ENCODE data around the gene OGA. TPM values are rescaled to one million over a fixed set of nuclear protein-coding genes. Genes with fewer than 3 reads are reported as not detected.
A peak's percentile ranks its signal among the peaks of the same experiment; 100 is the strongest.

The OGA gene
- total and polyA plus RNA-seq, 9 of the 15 experiments (the other 6 are each of a cell fraction or from before 2014, with no cell fraction given) = 13.5 to 73.5 (median 59.5) TPM

- no TSS peak for BruUV-seq (replicated peaks)
- ATAC-seq (no peak), DNase-seq (ENCODE audit: extremely low read depth in 1 of 4, low spot score in 3 of 4) (no peak), FAIRE-seq (no peak)
- Histone ChIP-seq H2AFZ (ENCODE audit: low read depth, low read length) (no peak overlapping the region), H4K20me1 (replicated peaks; ENCODE audit: control insufficient read depth, insufficient read depth, low read length) (peaks cover 8% of the 10 kb centered on the region; the same call in 1 of the 2 replicates), H3K27ac (ENCODE audit: extremely low read depth, low read depth, low read length) (no peak overlapping the region; the same call in 2 of the 3 replicates), H3K27me3 (ENCODE audit: control insufficient read depth in 2 of 2, insufficient read depth in 2 of 2, low read length in 2 of 2) (no peaks in the 10 kb centered on the region), H3K4me1 (replicated peaks in 1 of 2; ENCODE audit: control insufficient read depth in 2 of 2, insufficient read depth in 2 of 2, low read length in 2 of 2) (peaks cover 10 to 31% of the 10 kb centered on the region in 2 experiments; a peak in 4 of 5 replicates), H3K4me2 (ENCODE audit: insufficient read depth, low read length) (peak overlapping the region; percentile 81), H3K36me3 (ENCODE audit: control insufficient read depth, insufficient read depth, low read length) (peaks cover 65% of the 10 kb centered on the region), H3K4me3 (no peak overlapping the region), H3K9ac (ENCODE audit: insufficient read depth in 1 of 2, low read depth in 2 of 2, low read length in 2 of 2) (no peak overlapping the region), H3K79me2 (ENCODE audit: control insufficient read depth, insufficient read depth, low read length) (peaks cover 21% of the 10 kb centered on the region), H3K9me3 (replicated peaks; ENCODE audit: control insufficient read depth, insufficient read depth, low read depth, low read length) (no peaks in the 10 kb centered on the region), H3K9me1 (ENCODE audit: control insufficient read depth, insufficient read depth, low read length) (no peaks in the 10 kb centered on the region)
- TF ChIP-seq TAF9B (IDR thresholded peaks at IDR 0.05; ENCODE audit: partially characterized antibody) (no peak), ILF3 (IDR thresholded peaks at IDR 0.05; ENCODE audit: borderline replicate concordance) (no peak), SNIP1 (IDR thresholded peaks at IDR 0.05; ENCODE audit: low read depth) (no peak), ZNF740 (CRISPR knock-in tag; IDR thresholded peaks at IDR 0.05) (no peak), ZNF740 (tag; IDR thresholded peaks at IDR 0.05) (no peak), ZNF436 (CRISPR knock-in tag; IDR thresholded peaks at IDR 0.05) (no peak), TOE1 (IDR thresholded peaks at IDR 0.05; ENCODE audit: borderline replicate concordance) (no peak), TOE1 (CRISPR knock-in tag; IDR thresholded peaks at IDR 0.05; ENCODE audit: borderline replicate concordance, low read depth) (no peak), CBFA2T2 (conservative IDR thresholded peaks at IDR 0.05) (0 out of 2 replicates have a peak, but pooled peaks have one; percentile 4), FOXK2 (conservative IDR thresholded peaks at IDR 0.05 in 1 of 2, IDR thresholded peaks at IDR 0.05 in 1 of 2; ENCODE audit: low read depth in 2 of 2) (no peak)
- in situ Hi-C loops (cut with MboI) (loop anchor here (5.0 kb wide), 1 partner anchor 177 kb away; no protein-coding TSS in a partner anchor), intact Hi-C loops (cut with micrococcal nuclease) (loop anchor here (5.0 kb wide), 2 partner anchors 288 to 572 kb away; no protein-coding TSS in a partner anchor)
- CTCF ChIA-PET (ENCODE audit: low intra/inter-chr PET ratio) = no interaction called here
- POLR2A ChIA-PET = interaction anchor here (1.5 to 3.2 kb wide), 6 partner anchors 11 to 182 kb away, joined by 3 to 34 read pairs (median 4); no protein-coding TSS in a partner anchor
- WGBS (ENCODE audit: insufficient coverage, low coverage, missing lambda C conversion rate) = 45% methylated on average over 1 of the region's 2 CpGs
Measured at GRCh38 chr10:101784558-101784957, 33.7 kb downstream of the OGA start.

Data from K562 (cell line).